Gastrocnemius medialis (tissue), 4 donors: ENCODE results near the gene GALNT9.

ENCODE experiments used
- CTCF ChIP-seq, 5 experiments: fragments of 450-650 bp in 3 of 5; fragments of 200-600 bp in 2 of 5; sonication (generic) in 2 of 5; IDR thresholded peaks in 4 of 5; conservative IDR thresholded peaks in 1 of 5; 1 replicate in 4 of 5; 2 replicates in 1 of 5; pipeline ENCODE4 v1.5.1; 2016 to 2019; ENCODE audit warnings: antibody characterized with exemption in 5 of 5, mild to moderate bottlenecking in 3 of 5, moderate library complexity in 3 of 5
- POLR2A ChIP-seq, 2 donors: fragments of 450-650 bp; IDR thresholded peaks; one replicate each; pipeline ENCODE4 v1.6.1; 2017; ENCODE audit warnings: antibody characterized with exemption in 2 of 2, mild to moderate bottlenecking in 2 of 2, moderate library complexity in 2 of 2

GRCh38 chr12:132230381-132230780 lies 99.0 kb downstream of the GALNT9 start:
- TF ChIP-seq CTCF (IDR thresholded peaks at IDR 0.05 in 4 of 5, conservative IDR thresholded peaks at IDR 0.05 in 1 of 5) = no peak
- TF ChIP-seq POLR2A (IDR thresholded peaks at IDR 0.05) = no peak
